Stimulated activated CD4-positive, alpha-beta T cell treated with anti-CD3 and anti-CD28 coated beads, Interleukin-4, amount 100 ng/mL, for 1 hour (primary cell): ENCODE results near the gene INTU.

Source experiments
- DNase-seq: peaks from one replicate; pipeline ENCODE4 v3.0.0-alpha.2; 2020

INTU gene

DNA sequence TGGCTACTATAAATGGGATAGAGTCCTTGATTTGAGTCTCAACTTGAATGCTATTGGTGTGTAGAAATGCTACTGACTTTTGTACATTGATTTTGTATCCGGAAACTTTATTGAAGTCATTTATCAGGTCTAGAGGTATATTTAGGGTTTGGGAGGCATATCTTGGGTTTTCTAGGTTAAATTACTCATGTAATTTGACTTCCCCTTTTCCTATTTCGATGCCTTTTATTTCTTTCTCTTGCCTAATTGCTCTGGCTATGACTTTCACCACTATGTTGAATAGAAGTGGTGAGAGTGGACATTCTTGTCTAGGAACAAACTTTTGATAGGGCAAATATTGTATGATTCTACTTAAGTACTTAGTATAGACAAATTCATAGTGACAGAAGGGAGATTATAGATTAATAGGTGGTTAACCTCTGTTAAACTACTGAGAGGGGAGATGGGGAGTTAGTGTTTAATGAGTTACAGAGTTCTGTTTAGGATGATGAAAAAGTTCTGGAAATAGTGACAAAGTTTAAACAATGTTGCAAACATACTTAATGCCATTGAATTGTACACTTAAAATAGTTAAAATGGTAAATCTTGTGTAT, 126.6 kb downstream of the INTU start:
- DNase-seq = no peak

DNA sequence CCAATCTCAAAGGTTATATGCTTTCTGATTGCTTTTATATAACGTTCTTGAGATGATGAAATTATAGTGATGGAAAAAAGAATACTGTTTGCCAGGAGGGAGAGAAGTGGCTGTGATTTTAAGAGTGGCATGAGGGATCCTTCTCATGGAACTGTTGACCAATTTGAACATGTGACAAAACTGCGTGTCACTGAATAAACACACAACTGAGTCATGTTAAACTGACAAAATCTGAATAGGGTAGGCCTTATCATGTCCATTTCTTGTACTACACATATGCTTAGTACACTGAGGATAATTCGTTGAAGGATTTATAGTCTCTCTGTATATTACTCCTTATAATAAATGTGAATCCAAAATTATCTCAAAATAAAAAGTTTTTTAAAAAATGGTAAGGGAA, 127.1 kb downstream of the INTU start:
- DNase-seq = no peak

DNA sequence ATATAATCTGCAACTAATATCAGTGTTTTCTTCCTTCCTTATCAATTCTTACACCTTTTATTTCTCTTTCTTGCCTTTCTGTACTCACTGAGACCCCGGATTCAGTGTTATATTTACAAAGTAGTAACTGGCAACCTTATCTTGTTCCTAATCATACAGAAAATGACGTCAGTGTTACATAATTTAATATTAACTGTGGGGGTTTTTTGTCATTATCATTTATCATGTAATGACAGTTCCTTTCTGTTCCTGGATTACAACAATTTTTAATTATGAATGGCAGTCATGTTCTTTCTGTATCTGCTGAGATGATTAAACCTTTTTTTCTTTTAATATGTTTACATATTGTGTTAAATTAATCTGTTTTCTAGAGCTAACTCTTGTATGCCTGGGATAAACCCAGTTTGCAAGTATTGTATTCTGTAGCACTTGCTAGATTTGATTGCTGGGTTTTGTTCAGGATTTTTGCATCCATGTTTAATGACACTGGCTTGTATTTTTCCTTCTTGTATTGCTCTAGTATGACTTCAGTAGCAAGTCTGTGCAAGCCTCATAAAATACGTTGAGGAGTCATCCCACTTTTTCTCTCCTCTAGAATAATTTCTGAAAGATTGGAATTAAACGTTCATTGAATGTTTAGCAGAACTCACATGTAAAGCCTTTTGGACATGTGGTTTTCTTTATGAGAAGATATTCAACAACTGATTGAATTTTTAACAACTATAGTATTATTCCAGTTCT, 138.9 kb downstream of the INTU start:
- DNase-seq = no peak

DNA sequence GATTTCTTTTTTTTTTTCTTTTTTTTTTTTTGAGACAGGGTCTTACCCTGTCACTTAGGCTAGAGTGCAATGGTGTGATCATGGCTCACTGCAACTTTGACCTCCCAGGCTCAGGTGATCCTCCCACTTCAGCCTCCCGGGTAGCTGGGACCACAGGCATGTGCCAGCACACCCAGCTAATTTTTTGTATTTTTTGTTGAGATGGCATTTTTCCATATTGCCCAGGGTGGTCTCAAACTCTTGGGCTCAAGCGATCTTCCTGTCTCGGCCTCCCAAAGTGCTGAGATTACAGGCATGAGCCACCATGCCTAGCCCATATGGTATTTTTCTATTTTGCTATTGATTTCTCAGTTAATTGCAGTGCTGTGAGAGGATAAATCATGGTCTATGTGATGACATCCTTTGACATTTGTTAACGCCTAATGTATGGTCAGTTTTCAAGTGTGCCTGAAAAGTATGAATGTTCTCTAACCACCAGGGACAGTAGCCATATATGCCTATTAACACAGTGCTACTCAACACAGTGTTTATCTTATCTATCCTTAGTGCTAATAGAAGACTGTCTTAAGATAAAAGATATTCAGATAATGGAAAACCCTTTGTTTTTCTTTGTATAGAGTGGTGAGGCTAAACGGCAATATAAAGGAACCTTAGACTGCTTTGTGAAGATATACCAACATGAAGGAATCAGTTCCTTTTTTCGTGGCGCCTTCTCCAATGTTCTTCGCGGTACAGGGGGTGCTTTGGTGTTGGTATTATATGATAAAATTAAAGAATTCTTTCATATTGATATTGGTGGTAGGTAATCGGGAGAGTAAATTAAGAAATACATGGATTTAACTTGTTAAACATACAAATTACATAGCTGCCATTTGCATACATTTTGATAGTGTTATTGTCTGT, 140.3 kb downstream of the INTU start:
- DNase-seq = no peak

DNA sequence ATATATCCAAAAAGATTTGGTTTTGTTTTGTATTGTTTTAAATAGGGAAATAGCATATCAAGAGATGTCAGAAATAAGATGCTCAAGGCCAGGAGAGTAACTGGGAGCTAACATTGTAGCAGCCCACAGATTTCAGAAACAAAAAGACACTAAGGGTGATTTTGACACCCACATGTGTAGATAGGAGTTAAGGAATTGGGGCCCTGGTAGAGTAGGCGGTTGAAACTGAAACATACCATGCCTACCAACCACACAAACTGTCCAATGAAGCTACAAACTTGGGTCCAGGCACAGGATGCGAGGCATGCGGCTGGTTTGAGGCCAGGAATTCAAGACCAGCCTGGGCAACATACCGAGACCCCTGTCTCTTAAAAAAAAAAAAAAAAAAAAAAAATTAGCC, 143.1 kb downstream of the INTU start:
- DNase-seq = no peak
